ENCODE results near the gene METAP1D.

DNA sequence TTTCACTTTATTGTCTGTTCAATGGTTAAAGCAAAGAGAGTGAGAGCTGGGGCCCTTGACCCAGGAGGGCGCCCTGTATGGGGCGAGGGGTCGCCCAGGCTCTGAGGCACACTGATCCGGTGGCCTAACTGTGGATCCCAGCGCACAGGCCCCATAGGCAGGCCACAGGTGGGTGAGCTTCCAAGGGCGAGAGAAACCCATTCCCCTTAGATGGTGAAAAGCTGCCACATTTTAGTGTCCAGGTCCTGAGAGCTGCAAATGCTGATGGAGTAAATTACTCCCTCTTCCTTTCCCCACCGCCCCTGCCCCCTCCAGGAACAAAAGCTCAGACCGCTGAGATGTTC, 108.8 kb downstream of the METAP1D start:
- TF ChIP-seq POLR2A (IDR thresholded peaks at IDR 0.05), result no peak
- TF ChIP-seq, protein P1, sequence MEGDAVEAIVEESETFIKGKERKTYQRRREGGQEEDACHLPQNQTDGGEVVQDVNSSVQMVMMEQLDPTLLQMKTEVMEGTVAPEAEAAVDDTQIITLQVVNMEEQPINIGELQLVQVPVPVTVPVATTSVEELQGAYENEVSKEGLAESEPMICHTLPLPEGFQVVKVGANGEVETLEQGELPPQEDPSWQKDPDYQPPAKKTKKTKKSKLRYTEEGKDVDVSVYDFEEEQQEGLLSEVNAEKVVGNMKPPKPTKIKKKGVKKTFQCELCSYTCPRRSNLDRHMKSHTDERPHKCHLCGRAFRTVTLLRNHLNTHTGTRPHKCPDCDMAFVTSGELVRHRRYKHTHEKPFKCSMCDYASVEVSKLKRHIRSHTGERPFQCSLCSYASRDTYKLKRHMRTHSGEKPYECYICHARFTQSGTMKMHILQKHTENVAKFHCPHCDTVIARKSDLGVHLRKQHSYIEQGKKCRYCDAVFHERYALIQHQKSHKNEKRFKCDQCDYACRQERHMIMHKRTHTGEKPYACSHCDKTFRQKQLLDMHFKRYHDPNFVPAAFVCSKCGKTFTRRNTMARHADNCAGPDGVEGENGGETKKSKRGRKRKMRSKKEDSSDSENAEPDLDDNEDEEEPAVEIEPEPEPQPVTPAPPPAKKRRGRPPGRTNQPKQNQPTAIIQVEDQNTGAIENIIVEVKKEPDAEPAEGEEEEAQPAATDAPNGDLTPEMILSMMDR (IDR thresholded peaks at IDR 0.05), result no peak
